HG03025 (cell line): ENCODE results near the gene HCFC2.

Experiments
- ATAC-seq: cut with Tn5 transposase; IDR thresholded peaks from one replicate; pipeline ENCODE4 v1.9.1; 2021; ENCODE audit warnings: mild to moderate bottlenecking, moderate library complexity; ENCODE audit not compliant: unreplicated experiment, low FRiP score

The HCFC2 gene

DNA sequence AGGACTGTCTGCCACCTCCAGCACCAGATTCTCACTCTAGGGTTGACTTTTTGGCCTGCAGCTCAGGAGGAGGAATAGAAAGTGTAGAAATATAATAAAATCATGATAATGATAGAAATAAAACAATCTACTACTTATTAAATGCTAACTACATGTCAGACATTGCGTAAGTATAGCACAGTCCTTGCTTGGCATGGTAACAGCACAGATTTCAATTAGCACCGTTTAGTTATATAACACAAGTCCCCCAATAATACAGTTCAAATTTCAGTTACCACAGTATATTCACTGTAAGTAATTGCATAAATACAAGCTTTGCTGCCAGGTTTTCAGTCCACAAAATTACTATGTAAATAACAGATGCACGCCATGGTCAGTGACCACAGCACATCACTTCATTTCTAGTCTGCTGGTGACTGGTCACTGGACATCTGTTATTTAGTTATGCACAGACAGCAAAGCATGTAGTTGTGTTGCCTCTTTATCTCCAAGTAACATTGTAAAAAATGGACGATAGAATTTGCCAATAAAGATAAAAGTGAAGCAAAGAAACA is 7.8 kb upstream of the HCFC2 start:
- no peak for ATAC-seq

GRCh38 chr12:104057771-104058197 is 6.5 kb upstream of the HCFC2 start:
- ATAC-seq: no peak

- no peak for ATAC-seq
Observed at GRCh38 chr12:104058802-104059201, 5.5 kb upstream of the HCFC2 start.

DNA sequence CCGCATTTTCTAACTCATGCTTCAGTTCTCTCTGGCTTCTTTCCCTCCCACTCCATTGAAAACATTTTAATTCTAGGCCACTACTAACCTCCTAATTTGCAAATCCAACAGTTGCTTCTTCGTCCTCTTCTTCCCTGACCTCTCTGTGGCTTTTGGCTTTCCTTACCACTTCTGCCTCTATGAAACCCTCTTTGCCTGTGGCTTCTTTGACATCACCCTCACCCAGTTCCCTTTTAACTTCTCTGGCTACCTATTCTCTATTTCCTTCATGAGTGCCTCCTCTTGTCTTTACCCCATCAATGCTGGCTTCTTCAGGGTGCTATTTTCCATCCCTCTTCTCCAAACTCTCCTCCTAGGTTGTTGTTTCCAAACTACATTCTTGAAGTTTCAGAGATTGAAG is 4.4 kb upstream of the HCFC2 start:
- no peak for ATAC-seq

DNA sequence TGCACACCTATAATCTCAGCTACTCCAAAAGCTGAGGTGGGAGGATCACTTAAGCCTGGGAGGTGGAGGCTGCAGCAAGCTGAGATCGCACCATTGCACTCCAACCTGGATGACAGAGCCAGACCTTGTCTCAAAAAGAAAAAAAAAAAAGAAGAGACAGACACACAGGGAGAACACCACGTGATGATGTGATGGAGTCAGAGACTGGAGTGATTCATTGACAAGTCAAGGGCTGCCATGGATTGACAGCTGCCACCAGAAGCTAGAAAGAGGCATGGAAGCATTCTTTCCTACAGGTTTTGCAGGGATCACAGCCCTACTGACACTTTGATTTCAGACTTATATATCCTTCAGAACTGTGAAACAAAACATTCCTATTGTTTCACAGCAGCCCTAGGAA is 3.5 kb upstream of the HCFC2 start:
- no peak for ATAC-seq

- ATAC-seq: peak; percentile 32
Observed at GRCh38 chr12:104063712-104064030, 660 bp upstream of the HCFC2 start.

GRCh38 chr12:104064842-104065427 is 604 bp downstream of the HCFC2 start:
- no peak for ATAC-seq

GRCh38 chr12:104072099-104072498 is 7.8 kb downstream of the HCFC2 start:
- ATAC-seq: no peak

DNA sequence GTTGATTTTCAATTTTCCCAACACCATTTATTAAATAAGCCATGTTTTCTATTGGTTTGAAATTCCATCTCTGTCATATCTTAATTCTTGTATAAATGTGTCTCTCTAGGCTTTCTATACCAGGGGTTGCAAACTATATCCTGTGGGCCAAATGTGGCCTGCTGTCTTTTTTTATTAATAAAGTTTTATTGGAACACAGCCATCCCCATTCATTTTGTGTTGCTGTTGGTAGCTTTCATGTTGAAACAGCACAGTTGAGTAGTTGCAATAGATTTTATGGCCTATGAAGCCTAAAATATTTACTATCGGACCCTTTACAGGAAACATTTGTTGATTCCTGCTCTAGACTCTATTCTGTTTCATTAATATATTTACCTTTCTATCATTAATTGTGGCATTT is 9.4 kb downstream of the HCFC2 start:
- ATAC-seq: no peak

DNA sequence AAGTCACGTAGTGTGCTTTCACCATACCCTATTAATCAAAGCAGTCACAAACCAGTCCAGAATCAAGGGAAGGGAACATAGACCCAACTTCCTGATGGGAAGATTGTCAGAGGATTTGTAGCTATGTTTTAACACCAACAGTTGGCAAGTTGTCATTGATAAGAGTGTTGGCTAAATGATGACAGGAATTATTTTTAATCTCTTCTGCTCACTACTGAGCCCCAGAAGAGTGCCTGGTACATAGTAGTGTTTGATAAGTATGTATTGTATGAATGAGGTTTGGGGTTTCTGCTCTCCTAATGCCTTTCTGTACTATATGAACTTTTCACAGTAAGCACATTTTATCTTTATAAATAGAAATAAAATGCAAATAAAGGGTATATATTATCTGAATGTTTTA is 14.7 kb downstream of the HCFC2 start:
- ATAC-seq: no peak

- no peak for ATAC-seq
Observed at GRCh38 chr12:104080764-104081163, 16.4 kb downstream of the HCFC2 start.

DNA sequence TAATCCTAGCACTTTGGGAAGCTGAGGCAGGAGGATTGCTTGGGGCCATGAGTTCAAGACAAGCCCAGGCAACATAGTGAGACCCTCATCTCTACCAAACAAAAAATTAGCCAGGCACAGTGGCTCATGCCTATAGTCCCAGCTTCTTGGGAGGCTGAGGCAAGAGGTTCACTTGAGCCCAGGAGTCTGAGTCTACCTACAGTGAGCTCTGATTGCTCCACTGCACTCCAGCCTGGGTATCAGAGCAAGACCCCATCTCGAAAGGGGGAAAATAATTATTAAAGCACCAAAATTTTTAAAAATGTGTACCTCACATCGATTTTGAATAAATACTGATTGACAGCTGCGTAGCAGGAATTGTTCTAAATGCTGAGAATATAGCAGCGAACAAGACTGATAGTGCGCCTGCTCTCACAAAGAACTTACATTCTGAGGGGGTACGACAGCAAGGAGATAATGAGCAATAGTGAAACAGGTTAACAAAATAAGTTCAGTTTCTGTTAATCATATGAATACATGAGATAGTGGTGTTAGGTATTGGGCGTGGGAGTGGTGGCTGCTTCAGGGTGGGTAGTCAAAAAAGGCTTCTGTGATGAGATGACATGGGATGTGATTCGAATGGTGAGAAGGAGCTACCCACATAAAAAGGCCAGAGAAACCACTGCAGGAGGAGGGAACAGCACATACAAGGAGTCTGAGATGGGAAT is 19.6 kb downstream of the HCFC2 start:
- no peak for ATAC-seq

DNA sequence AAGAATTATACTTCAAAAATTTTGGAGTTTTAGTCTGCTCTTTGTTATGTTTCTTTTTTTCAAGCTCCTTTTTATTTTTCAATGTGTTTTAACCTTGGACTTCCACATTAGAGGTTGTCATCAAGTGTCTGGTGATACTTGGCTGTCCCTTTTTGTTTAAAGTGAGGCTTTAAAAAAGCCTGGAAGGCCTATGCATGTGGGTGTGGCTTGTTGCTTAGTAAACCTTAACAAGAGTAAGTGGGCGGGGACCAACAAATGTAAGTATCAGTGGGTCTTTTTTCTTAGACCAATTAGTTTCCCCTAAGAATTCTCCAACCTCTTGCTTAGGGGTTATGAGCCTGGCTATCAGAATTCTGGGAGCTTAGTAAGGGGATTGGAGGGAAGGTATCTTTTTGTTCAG is 26.4 kb downstream of the HCFC2 start:
- ATAC-seq: no peak

DNA sequence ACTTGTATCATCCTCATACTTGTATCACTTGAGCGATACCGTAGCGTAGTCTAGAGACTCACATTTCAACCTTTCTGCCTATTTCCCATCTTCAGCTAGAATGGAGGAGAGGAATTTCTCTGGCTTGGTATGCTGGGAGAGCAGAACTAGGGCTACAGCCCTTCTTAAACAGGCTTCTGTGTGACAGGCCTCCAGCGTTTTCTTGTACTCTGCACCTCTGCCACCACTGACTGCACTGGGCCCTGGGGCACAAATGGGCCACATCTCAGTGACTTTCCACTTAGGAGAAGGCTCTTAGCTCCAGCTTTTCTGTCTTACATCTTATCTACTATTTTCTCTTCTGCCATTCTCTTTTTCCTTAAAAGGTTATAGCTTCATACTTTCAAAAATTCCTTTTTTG is 26.8 kb downstream of the HCFC2 start:
- no peak for ATAC-seq

- no peak for ATAC-seq
Observed at GRCh38 chr12:104094284-104094683, 30.0 kb downstream of the HCFC2 start.

DNA sequence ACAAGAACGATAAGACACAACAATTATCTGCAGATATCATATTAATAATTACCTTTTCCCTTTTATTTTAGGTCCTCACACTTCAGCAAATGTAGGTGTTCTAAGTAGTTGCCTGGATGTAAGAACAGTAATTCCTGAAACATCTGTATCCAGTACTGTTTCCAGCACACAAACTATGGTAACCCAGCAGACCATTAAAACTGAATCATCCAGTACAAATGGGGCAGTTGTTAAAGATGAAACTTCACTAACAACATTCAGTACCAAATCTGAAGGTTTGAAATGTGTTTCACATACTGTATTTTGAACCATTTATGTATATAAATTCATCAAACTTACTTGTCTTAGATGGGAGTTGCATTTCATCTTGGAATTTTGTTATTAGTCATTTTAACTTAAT is 31.0 kb downstream of the HCFC2 start:
- no peak for ATAC-seq

GRCh38 chr12:104097954-104098353 is 33.6 kb downstream of the HCFC2 start:
- no peak for ATAC-seq

GRCh38 chr12:104105461-104105860 is 41.1 kb downstream of the HCFC2 start:
- no peak for ATAC-seq

GRCh38 chr12:104106965-104107364 is 42.6 kb downstream of the HCFC2 start:
- no peak for ATAC-seq

GRCh38 chr12:104108755-104109445 is 44.6 kb downstream of the HCFC2 start:
- no peak for ATAC-seq

DNA sequence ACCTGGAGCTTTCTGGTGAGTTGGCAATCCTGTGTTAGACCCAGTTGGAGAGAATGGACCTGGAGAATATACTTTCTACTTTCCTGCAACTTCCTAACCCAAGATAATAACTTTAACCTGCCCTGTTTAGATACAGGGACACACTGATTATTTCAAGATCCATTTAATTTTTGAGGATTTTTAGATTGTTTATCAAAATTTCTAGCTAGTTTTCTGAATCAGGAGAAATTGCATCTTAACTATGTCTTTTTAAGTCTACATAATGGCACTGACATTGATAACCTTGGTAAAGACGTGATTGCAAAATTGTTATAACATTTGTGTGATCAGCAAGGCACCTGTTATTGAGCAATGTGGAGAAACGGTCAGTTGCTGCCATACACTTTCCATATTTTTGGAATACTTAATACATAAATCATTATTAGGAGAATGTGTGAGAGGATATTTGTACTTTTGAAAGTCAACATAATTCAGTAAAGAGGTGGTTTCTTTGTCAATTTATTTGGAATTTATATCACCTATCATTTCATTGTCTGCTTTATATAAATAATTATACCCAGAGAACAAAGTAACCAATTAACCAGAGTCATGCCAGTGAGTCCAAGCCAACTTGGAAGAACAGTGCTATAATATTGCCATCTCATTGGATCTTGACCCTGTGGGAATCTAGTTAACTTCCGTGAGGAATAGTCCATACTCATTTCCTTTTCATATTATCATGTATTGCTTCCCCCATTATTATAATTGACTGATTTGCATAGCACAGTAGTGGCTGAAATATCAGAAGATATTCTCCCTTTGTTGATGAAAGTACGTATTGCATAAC is 45.3 kb downstream of the HCFC2 start:
- ATAC-seq: no peak
